Measurements from ENCODE around the gene XRRA1. TPM values are rescaled to one million over a fixed set of nuclear protein-coding genes. Genes with fewer than 3 reads are reported as not detected.
"Not testable (repeated sequence)": the region's sequence is repeated elsewhere in the genome, so short reads cannot be mapped to it uniquely, and the experiment has no call there.

The XRRA1 gene
- total and polyA plus RNA-seq, 8 donors, result 2.4 to 22.5 (median 8.3) TPM

- H3K27me3 ChIP-seq, result no peaks in the 10 kb centered on the region
- 78 to 84% methylated on average over 4 of the region's 4 CpGs for WGBS, 2 donors
- FAIRE-seq (no peak), DNase-seq (no peak), ATAC-seq (no peak)
- TF ChIP-seq CTCF (IDR thresholded peaks at IDR 0.05), result no peak
- H3K36me3 ChIP-seq, result peaks cover 0 to 4% (median 0%) of the 10 kb centered on the region in 3 donors
- no peak overlapping the region for H3K27ac ChIP-seq
- no peak overlapping the region for H3K4me3 ChIP-seq
- no peaks in the 10 kb centered on the region for H3K9me3 ChIP-seq
- intact Hi-C loops (cut with DNase I), result no loop called here
- no peaks in the 10 kb centered on the region for H3K4me1 ChIP-seq
Measured at GRCh38 chr11:74909385-74909784, 39.5 kb downstream of the XRRA1 start.

- FAIRE-seq (no peak), ATAC-seq (no peak), DNase-seq (no peak)
- Histone ChIP-seq H3K27ac (no peak overlapping the region), H3K36me3 (peaks cover 0 to 2% (median 0%) of the 10 kb centered on the region in 3 donors), H3K4me1 (no peaks in the 10 kb centered on the region), H3K27me3 (no peaks in the 10 kb centered on the region), H3K4me3 (no peak overlapping the region), H3K9me3 (no peaks in the 10 kb centered on the region)
- intact Hi-C loops (cut with DNase I), result no loop called here
- WGBS, 2 donors, result 77 to 82% methylated on average over 3 of the region's 3 CpGs
- TF ChIP-seq CTCF (IDR thresholded peaks at IDR 0.05), result no peak
Measured at GRCh38 chr11:74905326-74905725, 43.6 kb downstream of the XRRA1 start.

GRCh38 chr11:74902342-74902741 is 46.5 kb downstream of the XRRA1 start:
- Histone ChIP-seq H3K27ac (no peak overlapping the region), H3K9me3 (no peaks in the 10 kb centered on the region)
- no peak for FAIRE-seq

GRCh38 chr11:74896311-74896710 is 52.6 kb downstream of the XRRA1 start:
- TF ChIP-seq CTCF (IDR thresholded peaks at IDR 0.05), result no peak
- FAIRE-seq (no peak), ATAC-seq (no peak), DNase-seq (no peak)
- intact Hi-C loops (cut with DNase I), result no loop called here
- Histone ChIP-seq H3K27me3 (no peaks in the 10 kb centered on the region), H3K4me3 (no peak overlapping the region), H3K36me3 (no peaks in the 10 kb centered on the region), H3K4me1 (no peaks in the 10 kb centered on the region), H3K9me3 (no peaks in the 10 kb centered on the region), H3K27ac (no peak overlapping the region)
- 97% methylated on average over 5 of the region's 5 CpGs for WGBS, 2 donors

More at GRCh38 chr11:74902342-74902741, 46.5 kb downstream of the XRRA1 start:
- DNase-seq (no peak), ATAC-seq (no peak)
- no peaks in the 10 kb centered on the region for H3K36me3 ChIP-seq
- no peak overlapping the region for H3K4me3 ChIP-seq
- WGBS, 2 donors, result 98 to 99% methylated on average over 4 of the region's 4 CpGs
- no peaks in the 10 kb centered on the region for H3K27me3 ChIP-seq
- no peaks in the 10 kb centered on the region for H3K4me1 ChIP-seq
- intact Hi-C loops (cut with DNase I), result no loop called here
- TF ChIP-seq CTCF (IDR thresholded peaks at IDR 0.05), result no peak

- H3K4me3 ChIP-seq, result no peak overlapping the region
- WGBS, 2 donors, result 94 to 96% methylated on average over 3 of the region's 3 CpGs
- no peaks in the 10 kb centered on the region for H3K4me1 ChIP-seq
- no peaks in the 10 kb centered on the region for H3K36me3 ChIP-seq
- FAIRE-seq, result no peak
- no peak for ATAC-seq
- no peak for DNase-seq
- no peaks in the 10 kb centered on the region for H3K27me3 ChIP-seq
- no peak overlapping the region for H3K27ac ChIP-seq
- H3K9me3 ChIP-seq, result no peaks in the 10 kb centered on the region
- no peak for TF ChIP-seq CTCF (IDR thresholded peaks at IDR 0.05)
- intact Hi-C loops (cut with DNase I), result no loop called here
Measured at GRCh38 chr11:74895340-74896116, 53.4 kb downstream of the XRRA1 start.

- H3K4me1 ChIP-seq; H3K27ac ChIP-seq; H3K4me3 ChIP-seq; H3K36me3 ChIP-seq; FAIRE-seq; ATAC-seq; DNase-seq; intact Hi-C loops (cut with DNase I); H3K9me3 ChIP-seq; H3K27me3 ChIP-seq: not testable (repeated sequence)
Measured at GRCh38 chr11:74893015-74893414, 55.9 kb downstream of the XRRA1 start.
